IMR-90 (cell line): ENCODE data around the gene HUNK. TPM values are rescaled to one million over a fixed set of nuclear protein-coding genes. Genes with fewer than 3 reads are reported as not detected.

ENCODE experiments used
- ATAC-seq: fragments of 200-7000 bp; cut with Tn5 transposase; 2 replicates; pipeline ENCODE4 v1.9.1; 2020; ENCODE audit warnings: low read depth, mild to moderate bottlenecking, moderate library complexity
- BruUV-seq: library from RNA; stranded (reverse); fragments of 400-500 nt; replicated peaks from 2 replicates; lab custom pipeline; 2021; lab: Mats Ljungman, UMichigan
- CTCF ChIA-PET: fragments of 300-600 bp; formaldehyde crosslinking; extraction: SDS; loops from one replicate; lab custom pipeline; 2021; ENCODE audit warnings: antibody characterized with exemption; lab: Yijun Ruan, JAX
- POLR2A ChIA-PET: fragments of 300-600 bp; sonication (Branson Sonifier 250); formaldehyde crosslinking; loops from one replicate; lab custom pipeline; 2022; ENCODE audit warnings: antibody characterized with exemption; ENCODE audit not compliant: unreplicated experiment; lab: Charles Lee
- DNase-seq: peaks from one replicate; pipeline ENCODE4 v3.0.0; 2013
- H2AFZ ChIP-seq: replicated peaks from 2 replicates; pipeline ENCODE3; 2013; ENCODE audit warnings: low read length, mild to moderate bottlenecking; ENCODE audit not compliant: poor library complexity
- H2AK5ac ChIP-seq: 2 replicates; pipeline ENCODE4 v1.6.1; 2013; ENCODE audit warnings: low read depth, low read length, inconsistent platforms
- H2AK9ac ChIP-seq: replicated peaks from 2 replicates; pipeline ENCODE3; 2013; ENCODE audit warnings: mild to moderate bottlenecking, low read depth, low read length, moderate library complexity; ENCODE audit not compliant: poor library complexity
- H2BK120ac ChIP-seq: 2 replicates; pipeline ENCODE4 v1.6.1; 2013; ENCODE audit warnings: low read depth, low read length, inconsistent platforms
- H2BK15ac ChIP-seq: 3 replicates; pipeline ENCODE4 v1.6.1; 2013; ENCODE audit warnings: low read depth, low read length, inconsistent platforms
- H2BK20ac ChIP-seq: 2 replicates; pipeline ENCODE4 v1.6.1; 2013; ENCODE audit warnings: low read depth, mild to moderate bottlenecking, inconsistent platforms, low read length, moderate library complexity
- H2BK5ac ChIP-seq: 2 replicates; pipeline ENCODE4 v1.6.1; 2013; ENCODE audit warnings: mild to moderate bottlenecking, low read depth, low read length, inconsistent platforms; ENCODE audit not compliant: poor library complexity, severe bottlenecking
- H3K14ac ChIP-seq: replicated peaks from 2 replicates; pipeline ENCODE4 v1.6.1; 2013; ENCODE audit warnings: low read depth, low read length, inconsistent platforms
- H3K18ac ChIP-seq: 2 replicates; pipeline ENCODE4 v1.6.1; 2013; ENCODE audit warnings: low read depth, low read length, control low read depth
- H3K23ac ChIP-seq: 2 replicates; pipeline ENCODE4 v1.6.1; 2013; ENCODE audit warnings: low read depth, low read length, inconsistent platforms
- H3K27ac ChIP-seq: 2 replicates; pipeline ENCODE4 v1.5.1; 2013; ENCODE audit warnings: mild to moderate bottlenecking, control low read depth, low read length; ENCODE audit not compliant: insufficient read depth
- H3K27me3 ChIP-seq: 2 replicates; pipeline ENCODE4 v1.6.1; 2013; ENCODE audit warnings: low read length; ENCODE audit not compliant: control insufficient read depth, insufficient read depth
- H3K36me3 ChIP-seq: 2 replicates; pipeline ENCODE4 v1.6.1; 2013; ENCODE audit warnings: low read length, mixed read lengths; ENCODE audit not compliant: control insufficient read depth, insufficient read depth
- H3K4ac ChIP-seq: 2 replicates; pipeline ENCODE4 v1.6.1; 2013; ENCODE audit warnings: low read depth, low read length, inconsistent platforms
- H3K4me1 ChIP-seq: 2 replicates; pipeline ENCODE4 v1.6.1; 2013; ENCODE audit warnings: low read length, mixed read lengths; ENCODE audit not compliant: control insufficient read depth, insufficient read depth
- H3K4me2 ChIP-seq: 2 replicates; pipeline ENCODE4 v1.6.1; 2013; ENCODE audit warnings: low read depth, mild to moderate bottlenecking, control low read depth, low read length, moderate library complexity
- H3K4me3 ChIP-seq: 2 replicates; pipeline ENCODE4 v1.5.1; 2013; ENCODE audit warnings: low read depth, mild to moderate bottlenecking, control low read depth, low read length, moderate library complexity; ENCODE audit not compliant: insufficient read depth
- H3K56ac ChIP-seq: 2 replicates; pipeline ENCODE4 v1.6.1; 2013; ENCODE audit warnings: low read length, inconsistent platforms; ENCODE audit not compliant: insufficient read depth; ENCODE audit errors: extremely low read depth
- H3K79me1 ChIP-seq, 2 experiments: 2 replicates each; pipeline ENCODE4 v1.6.1; 2013; ENCODE audit warnings: low read length in 2 of 2, inconsistent platforms in 1 of 2, low read depth in 1 of 2
- H3K9ac ChIP-seq: 2 replicates; pipeline ENCODE4 v1.6.1; 2013; ENCODE audit warnings: low read depth, low read length, control low read depth
- H3K9me1 ChIP-seq: 2 replicates; pipeline ENCODE4 v1.6.1; 2013; ENCODE audit warnings: low read length, inconsistent platforms; ENCODE audit not compliant: insufficient read depth
- H3K9me3 ChIP-seq: 2 replicates; pipeline ENCODE4 v1.6.1; 2013; ENCODE audit warnings: low read length; ENCODE audit not compliant: control insufficient read depth, insufficient read depth
- H4K20me1 ChIP-seq: 2 replicates; pipeline ENCODE4 v1.6.1; 2013; ENCODE audit warnings: low read length, inconsistent platforms; ENCODE audit not compliant: insufficient read depth
- H4K5ac ChIP-seq: 2 replicates; pipeline ENCODE4 v1.6.1; 2013; ENCODE audit warnings: mild to moderate bottlenecking, low read depth, low read length, control low read depth
- H4K8ac ChIP-seq, 2 experiments: 2 replicates each; pipeline ENCODE4 v1.6.1; 2013; ENCODE audit warnings: low read depth in 2 of 2, low read length in 2 of 2, control low read depth in 1 of 2, inconsistent platforms in 1 of 2
- H4K91ac ChIP-seq: 2 replicates; pipeline ENCODE4 v1.6.1; 2013; ENCODE audit warnings: low read depth, low read length, inconsistent platforms; ENCODE audit not compliant: insufficient read depth
- CEBPB ChIP-seq: IDR thresholded peaks from 2 replicates; pipeline ENCODE4 v1.6.1; 2012; ENCODE audit warnings: low read depth, low read length, improper control_type of control experiment
- CHD1 ChIP-seq: IDR thresholded peaks from 2 replicates; pipeline ENCODE4 v1.6.1; 2012; ENCODE audit warnings: low read depth, low read length, improper control_type of control experiment
- CTCF ChIP-seq: conservative IDR thresholded peaks from 2 replicates; pipeline ENCODE4 v1.5.1; 2012; ENCODE audit warnings: mild to moderate bottlenecking, low read depth, low read length, improper control_type of control experiment
- ELK1 ChIP-seq: fragments of 150-350 bp; IDR thresholded peaks from 2 replicates; pipeline ENCODE4 v1.6.1; 2016; ENCODE audit warnings: low read depth, mild to moderate bottlenecking, low read length, moderate library complexity, borderline replicate concordance
- FOS ChIP-seq: fragments of 150-350 bp; IDR thresholded peaks from 2 replicates; pipeline ENCODE4 v1.6.1; 2016; ENCODE audit warnings: low read depth, low read length
- MAFK ChIP-seq: IDR thresholded peaks from 2 replicates; pipeline ENCODE4 v1.6.1; 2012; ENCODE audit warnings: low read depth, low read length, improper control_type of control experiment
- MAZ ChIP-seq: IDR thresholded peaks from 2 replicates; pipeline ENCODE4 v1.6.1; 2012; ENCODE audit warnings: low read depth, mild to moderate bottlenecking, low read length, improper control_type of control experiment, moderate library complexity, borderline replicate concordance
- MXI1 ChIP-seq: IDR thresholded peaks from 2 replicates; pipeline ENCODE4 v1.6.1; 2012; ENCODE audit warnings: low read depth, mild to moderate bottlenecking, low read length, moderate library complexity, borderline replicate concordance
- POLR2A ChIP-seq: IDR thresholded peaks from 2 replicates; pipeline ENCODE4 v1.6.1; 2012; ENCODE audit warnings: mild to moderate bottlenecking, low read depth, low read length
- RAD21 ChIP-seq: IDR thresholded peaks from 2 replicates; pipeline ENCODE4 v1.6.1; 2012; ENCODE audit warnings: low read length, improper control_type of control experiment
- RFX5 ChIP-seq: IDR thresholded peaks from 2 replicates; pipeline ENCODE4 v1.8.0; 2012; ENCODE audit warnings: low read depth, mild to moderate bottlenecking, low read length, moderate library complexity
- USF2 ChIP-seq: fragments of 150-350 bp; IDR thresholded peaks from 2 replicates; pipeline ENCODE4 v1.6.1; 2017; ENCODE audit warnings: mild to moderate bottlenecking, antibody characterized with exemption, low read length, low read depth
- WGBS, 2 experiments: methylation state at CpG; one replicate each; pipeline versions ENCODE4 v1.1.5 to v1.1.7; 2013; ENCODE audit warnings: missing lambda C conversion rate in 2 of 2; ENCODE audit not compliant: insufficient read length in 1 of 2; ENCODE audit errors: extremely low coverage in 2 of 2; 5-methylcytosine and 5-hydroxymethylcytosine counted together
- dilution Hi-C: fragments of 300-500 bp; cut with HindIII; formaldehyde crosslinking; loops from one replicate; pipeline ENCODE4 v1.14.3; 2018; ENCODE audit warnings: low sequenced_read_pairs; ENCODE audit not compliant: unreplicated experiment
- in situ Hi-C: fragments of 300-500 bp; cut with MboI; formaldehyde crosslinking; loops from 3 replicates; pipeline ENCODE4 v1.14.3; 2019; ENCODE audit warnings: low sequenced_read_pairs, inconsistent platforms, mixed read lengths
- intact Hi-C: fragments of 100-400 bp; cut with micrococcal nuclease; formaldehyde crosslinking; loops from 2 replicates; pipeline ENCODE4 v1.10.0; 2022
- polyA plus RNA-seq, 3 experiments: library from polyadenylated mRNA; depleted of rRNA; stranded (reverse); fragments of >200 nt; gene quantifications; 2 replicates each; pipeline ENCODE4 v1.2.3, GENCODE V29; 2012; ENCODE audit warnings: low replicate concordance in 1 of 3
- total RNA-seq: library from RNA; depleted of rRNA; stranded (reverse); fragments of >200 nt; gene quantifications from 2 replicates; pipeline ENCODE4 v1.2.3, GENCODE V29; 2012

Gene HUNK
- total and polyA plus RNA-seq, 2 of the 4 experiments (the other 2 are of a cell fraction), result 1.0 to 2.0 TPM

GRCh38 chr21:31892686-31893085 lies 19.9 kb downstream of the HUNK start:
- Histone ChIP-seq H3K9me1 (peaks cover 11% of the 10 kb centered on the region; the same call in 1 of the 2 replicates), H3K9me3 (no peaks in the 10 kb centered on the region), H3K4me3 (no peak overlapping the region), H2AK9ac (no peak overlapping the region), H3K23ac (no peak overlapping the region), H3K4me1 (peaks cover 27% of the 10 kb centered on the region), H3K4me2 (no peak overlapping the region), H3K36me3 (no peaks in the 10 kb centered on the region), H2AK5ac (peak overlapping the region; percentile 2; the same call in 1 of the 2 replicates), H3K27ac (no peak overlapping the region), H3K79me1 (peaks cover 0 to 20% of the 10 kb centered on the region in 2 experiments; a peak in 3 of 4 replicates), H3K27me3 (no peaks in the 10 kb centered on the region), H4K8ac (no peak overlapping the region), H3K18ac (no peak overlapping the region), H2BK15ac (peak overlapping the region; percentile 63; the same call in 1 of the 3 replicates), H3K9ac (no peak overlapping the region), H4K91ac (no peak overlapping the region; the same call in 1 of the 2 replicates), H2BK120ac (no peak overlapping the region; the same call in 1 of the 2 replicates), H3K4ac (peak overlapping the region; percentile 36), H4K20me1 (peaks cover 3% of the 10 kb centered on the region; the same call in 1 of the 2 replicates), H4K5ac (no peak overlapping the region), H3K14ac (no peak overlapping the region; the same call in 1 of the 2 replicates), H2BK20ac (peak overlapping the region; percentile 14; the same call in 1 of the 2 replicates), H2AFZ (no peak overlapping the region), H3K56ac (no peak overlapping the region), H2BK5ac (no peak overlapping the region)
- ChIA-PET CTCF (interaction anchor here (0.6 kb wide), 1 partner anchor 11 kb away, joined by 3 read pairs; no protein-coding TSS in a partner anchor), POLR2A (no interaction called here)
- in situ Hi-C loops, result no loop called here
- BruUV-seq, result no TSS peak
- TF ChIP-seq ELK1 (no peak), POLR2A (no peak), CEBPB (no peak), RAD21 (no peak), CTCF (no peak), MAZ (no peak), MAFK (no peak), USF2 (no peak), RFX5 (no peak), MXI1 (no peak), CHD1 (no peak), FOS (no peak)
- no peak for DNase-seq
- dilution Hi-C loops, result no loop called here
- ATAC-seq, result no peak
- WGBS, 2 experiments, result no CpG with 5 or more reads among the region's 9 CpGs
- intact Hi-C loops, result loop anchor here (5.0 kb wide), 1 partner anchor 55 kb away; no protein-coding TSS in a partner anchor
